Heart left ventricle (tissue), 16 donors: Measurements from ENCODE around the gene UBE2H. TPM values are rescaled to one million over a fixed set of nuclear protein-coding genes. Genes with fewer than 3 reads are reported as not detected.
"Not testable (repeated sequence)": the region's sequence is repeated elsewhere in the genome, so short reads cannot be mapped to it uniquely, and the experiment has no call there.

Experiments
- ATAC-seq, 4 donors: fragments of 200-7000 bp; cut with Tn5 transposase; one replicate each; pipeline ENCODE4 v1.9.1; 2020 to 2022; ENCODE audit warnings: moderate library complexity in 4 of 4, mild to moderate bottlenecking in 3 of 4, moderate number of reproducible peaks in 1 of 4
- DNase-seq, 5 donors: peaks; one replicate each; pipeline ENCODE4 v3.0.0-alpha.2; 2020
- H3K27ac ChIP-seq, 12 donors: fragments of 200-600 bp; sonication (generic) in 4 of 12; one replicate each; pipeline versions ENCODE4 v1.5.0 to v1.8.0; 2016 to 2022; ENCODE audit warnings: mild to moderate bottlenecking in 2 of 12
- H3K27me3 ChIP-seq, 9 donors: fragments of 200-600 bp; sonication (generic) in 2 of 9; one replicate each; pipeline versions ENCODE4 v1.5.1 to v1.8.0; 2016 to 2022; ENCODE audit warnings: mild to moderate bottlenecking in 3 of 9
- H3K36me3 ChIP-seq, 9 donors: fragments of 200-600 bp; sonication (generic) in 2 of 9; one replicate each; pipeline versions ENCODE4 v1.5.0 to v1.8.0; 2018 to 2022; ENCODE audit warnings: mild to moderate bottlenecking in 2 of 9
- H3K4me1 ChIP-seq, 12 donors: fragments of 200-600 bp; sonication (generic) in 4 of 12; one replicate each; pipeline versions ENCODE4 v1.5.0 to v1.8.0; 2016 to 2022; ENCODE audit warnings: mild to moderate bottlenecking in 3 of 12
- H3K4me3 ChIP-seq, 12 donors: fragments of 200-600 bp; sonication (generic) in 4 of 12; one replicate each; pipeline versions ENCODE4 v1.5.0 to v1.8.0; 2017 to 2022; ENCODE audit warnings: mild to moderate bottlenecking in 9 of 12, moderate library complexity in 4 of 12
- H3K9me3 ChIP-seq, 12 donors: fragments of 200-600 bp; sonication (generic) in 4 of 12; one replicate each; pipeline versions ENCODE4 v1.5.0 to v1.8.0; 2016 to 2022; ENCODE audit warnings: mild to moderate bottlenecking in 1 of 12
- CTCF ChIP-seq, 12 donors: fragments of 200-600 bp; sonication (generic) in 4 of 12; IDR thresholded peaks; one replicate each; pipeline versions ENCODE4 v1.5.0 to v1.8.0; 2018 to 2022; ENCODE audit warnings: antibody characterized with exemption in 12 of 12, mild to moderate bottlenecking in 5 of 12
- POLR2A ChIP-seq, 2 donors: fragments of 450-650 bp; IDR thresholded peaks; one replicate each; pipeline ENCODE4 v1.6.1; 2017; ENCODE audit warnings: antibody characterized with exemption in 2 of 2, mild to moderate bottlenecking in 2 of 2, moderate library complexity in 2 of 2
- WGBS, 4 donors: extraction: QIAGEN DNeasy Blood & Tissue Kit in 2 of 4; methylation state at CpG; one replicate each; pipeline versions ENCODE4 v1.1.5 to v1.1.7; 2013 to 2018; 5-methylcytosine and 5-hydroxymethylcytosine counted together
- intact Hi-C, 10 donors: fragments of 100-400 bp; cut with DNase I; formaldehyde crosslinking; loops; one replicate each; pipeline versions ENCODE4 v1.11.1 to v1.14.2; 2022
- polyA plus RNA-seq, 2 donors: library from polyadenylated mRNA; stranded (reverse); fragments of 200-250 nt; gene quantifications; one replicate each; pipeline ENCODE4 v1.2.3, GENCODE V29; 2013
- total RNA-seq, 9 donors: library from RNA; depleted of rRNA in 2 of 9; stranded (reverse); fragments of >200 nt in 2 of 9; fragmentation: NEBNext Ultra II Directional in 3 of 9; extraction: Animal tissue kit (Norgen Biotek cat#: 25700) in 3 of 9; gene quantifications; one replicate each; pipeline versions ENCODE4 v1.1.0 to v1.2.4, GENCODE V29; 2016 to 2023
- donor health status: ischemic (EF 13 %, LVEDD 7.1; RV severe dilation, severe dysfunction).
- donor health status: healthy with polysubstance abuse.
- donor health status: DM: no; HTN: yes; CAD: no.
- donor health status: DM: no; HTN: no; CAD: no.
- donor health status: ischemic (EF 25% LVEDD 6.9; RV normal size, moderate dysfunction).
- donor health status: ischemic (EF 25% LVEDD 5.7; RV mildly dilated, moderate dysfunction).
- donor health status: healthy.
- donor health status: DM: yes; HTN: yes; CAD: no.
- donor health status: ischemic (EF 35%, LVEDD 5.7; RV mildly dilated, moderate dysfunction).
- donor health status: nonischemic (EF 11% LVEDD 7.7; RV severe dilation, severe dysfunction).
- donor health status: DM: yes; HTN: yes; CAD: no.
- donor health status: PGD.
- donor health status: ischemic (EF 29% LVEDD 5.4; RV normal size, mild dysfunction).
- donor health status: nonischemic (EF 23%, LVEDD 6.1; RV moderate dilation, normal function).

The UBE2H gene
- total and polyA plus RNA-seq, 11 donors = 46.5 to 219 (median 112) TPM

DNA sequence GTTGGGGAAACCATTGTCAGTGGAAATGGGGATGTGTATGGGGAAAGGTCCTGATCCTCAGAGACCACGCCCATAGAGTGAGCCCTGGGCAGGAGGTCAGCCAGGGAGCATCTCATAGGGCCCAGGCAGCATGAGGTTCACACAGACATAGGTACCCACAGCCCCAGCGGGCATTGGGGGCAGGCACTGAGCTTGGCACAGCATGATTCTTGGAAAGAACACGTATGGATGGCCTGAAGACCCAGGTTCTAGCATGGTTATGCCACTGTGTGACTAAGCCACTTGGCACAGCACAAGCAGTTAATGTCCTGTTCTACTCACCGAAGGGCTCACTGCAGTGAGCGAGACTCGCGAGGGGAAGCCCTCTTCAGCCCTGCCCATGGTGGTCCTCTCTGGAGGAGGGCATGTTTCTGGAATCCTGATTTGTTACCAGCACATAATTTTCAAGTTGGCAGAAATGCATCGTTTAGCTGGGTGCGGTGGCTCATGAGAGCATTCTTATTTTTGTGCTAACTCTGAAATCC is 125.2 kb downstream of the UBE2H start:
- WGBS, 4 donors = 86 to 92% (median 89%) methylated on average over 8 to 9 of the region's 9 CpGs
- Histone ChIP-seq H3K27me3 (no peaks in the 10 kb centered on the region), H3K9me3 (no peaks in the 10 kb centered on the region), H3K4me3 (no peak overlapping the region), H3K36me3 (peaks cover 0 to 4% (median 0%) of the 10 kb centered on the region in 9 donors), H3K4me1 (peaks cover 2 to 52% (median 40%) of the 10 kb centered on the region in 12 donors), H3K27ac (no peak overlapping the region)
- DNase-seq = no peak
- intact Hi-C loops = loop anchor here in 8 of 10 donors (5.0 to 10.0 kb wide), 11 partner anchors 93 to 613 kb away; partner anchors contain the start of gene UBE2H (in 1 of the 8)
- TF ChIP-seq POLR2A (IDR thresholded peaks at IDR 0.05) = no peak
- no peak for TF ChIP-seq CTCF (IDR thresholded peaks at IDR 0.05)
- no peak for ATAC-seq

DNA sequence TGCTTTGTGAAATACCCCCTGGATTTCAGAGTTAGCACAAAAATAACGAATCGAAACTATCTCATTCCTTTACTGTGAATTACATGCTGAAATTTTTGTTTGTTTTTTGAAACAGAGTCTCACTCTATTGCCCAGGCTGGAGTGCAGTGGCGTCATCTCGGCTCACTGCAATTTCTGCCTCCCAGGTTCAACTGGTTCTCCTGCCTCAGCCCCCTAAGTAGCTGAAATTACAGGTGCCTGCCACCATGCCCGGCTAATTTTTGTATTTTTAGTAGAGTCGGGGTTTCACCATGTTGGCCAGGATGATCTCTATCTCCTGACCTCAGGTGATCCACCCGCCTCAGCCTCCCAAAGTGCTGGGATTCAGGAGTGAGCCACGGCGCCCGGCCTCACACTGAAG is 125.9 kb downstream of the UBE2H start:
- not testable (repeated sequence) for ATAC-seq
- intact Hi-C loops = loop anchor here in 8 of 10 donors (5.0 to 10.0 kb wide), 11 partner anchors 92 to 612 kb away; partner anchors contain the start of gene UBE2H (in 1 of the 8)
- WGBS, 4 donors = 81 to 84% (median 83%) methylated on average over 10 of the region's 10 CpGs

GRCh38 chr7:129825209-129825970 is 127.4 kb downstream of the UBE2H start:
- H3K27me3 ChIP-seq = no peaks in the 10 kb centered on the region
- no peaks in the 10 kb centered on the region for H3K9me3 ChIP-seq
- H3K4me1 ChIP-seq = peaks cover 0 to 37% (median 21%) of the 10 kb centered on the region in 12 donors
- intact Hi-C loops = loop anchor here in 9 of 10 donors (1.0 to 10.0 kb wide), 13 partner anchors 91 to 611 kb away; partner anchors contain the start of gene UBE2H (in 1 of the 9)
- WGBS, 4 donors = 0 to 1% (median 1%) methylated on average over 25 to 52 of the region's 52 CpGs
- peak overlapping the region; percentile 48 to 76 (median 59) for H3K4me3 ChIP-seq
- DNase-seq (peak; percentile 87 to 95 (median 90)), ATAC-seq (peak; percentile 61 to 88 (median 82))
- no peaks in the 10 kb centered on the region for H3K36me3 ChIP-seq
- peak overlapping the region in 6 of 12 donors; percentile 3 to 69 (median 48) for H3K27ac ChIP-seq
- TF ChIP-seq POLR2A (IDR thresholded peaks at IDR 0.05) (peak in 1 of 2 donors; percentile 9), CTCF (IDR thresholded peaks at IDR 0.05) (peak; percentile 89 to 100 (median 95))

More for the DNA sequence above, 125.9 kb downstream of the UBE2H start:
- H3K4me3 ChIP-seq, H3K27ac ChIP-seq, H3K9me3 ChIP-seq, H3K36me3 ChIP-seq, H3K27me3 ChIP-seq, DNase-seq: not testable (repeated sequence)
- H3K4me1 ChIP-seq = peaks cover 2 to 47% (median 34%) of the 10 kb centered on the region in 12 donors

DNA sequence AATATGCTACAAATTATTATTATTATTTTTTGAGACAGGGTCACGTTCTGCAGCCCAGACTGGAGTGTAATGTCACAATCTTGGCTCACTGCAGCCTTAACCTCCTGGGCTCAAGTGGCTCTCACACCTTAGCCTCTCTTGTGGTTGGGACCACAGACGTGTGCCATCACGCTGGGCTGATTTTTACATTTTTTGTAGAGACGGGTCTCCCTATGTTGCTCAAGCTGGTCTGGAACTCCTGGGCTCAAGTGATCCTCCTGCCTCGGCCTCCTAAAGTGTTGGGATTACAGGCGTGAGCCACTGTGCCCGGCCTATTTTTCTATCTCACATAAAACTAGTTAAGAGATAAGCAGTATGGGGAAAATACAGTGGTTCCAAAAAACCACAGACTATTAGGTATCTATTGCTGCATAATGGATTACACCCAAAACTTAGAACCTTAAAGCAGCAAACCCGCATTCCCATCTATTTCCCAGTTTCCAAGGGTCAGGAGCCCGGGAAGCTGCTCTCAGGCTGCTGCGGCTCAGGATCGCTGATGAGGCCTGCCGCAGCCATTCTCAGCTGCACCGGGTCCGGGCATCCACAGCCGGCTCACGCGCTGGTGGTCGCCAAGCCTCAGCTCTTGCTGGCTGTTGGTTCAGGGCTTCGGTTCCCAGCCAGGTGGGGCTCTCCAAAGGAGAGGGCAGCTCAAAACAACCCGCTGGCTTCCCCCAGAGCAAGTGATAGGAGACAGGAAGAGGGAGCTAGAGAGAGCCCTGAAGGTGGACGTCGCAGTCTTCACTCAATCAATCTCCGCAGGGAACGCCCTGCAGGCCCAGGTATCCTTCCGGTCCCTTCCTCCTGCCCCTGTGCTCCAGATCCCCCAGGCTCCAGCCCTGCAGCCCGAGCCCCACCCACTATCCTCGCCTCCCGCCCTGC is 128.2 kb downstream of the UBE2H start:
- peak overlapping the region; percentile 48 to 76 (median 59) for H3K4me3 ChIP-seq
- H3K36me3 ChIP-seq = no peaks in the 10 kb centered on the region
- peak in 3 of 4 donors; percentile 30 to 39 (median 36) for ATAC-seq
- no peaks in the 10 kb centered on the region for H3K27me3 ChIP-seq
- WGBS, 4 donors = 35 to 48% (median 38%) methylated on average over 18 to 28 of the region's 28 CpGs
- no peak for TF ChIP-seq POLR2A (IDR thresholded peaks at IDR 0.05)
- TF ChIP-seq CTCF (IDR thresholded peaks at IDR 0.05) = peak in 5 of 12 donors; percentile 12 to 38 (median 26)
- intact Hi-C loops = loop anchor here (1.0 to 10.0 kb wide), 13 partner anchors 90 to 610 kb away; partner anchors contain the start of gene UBE2H (in 1 of the 10)
- no peaks in the 10 kb centered on the region for H3K9me3 ChIP-seq
- H3K4me1 ChIP-seq = peaks cover 0 to 29% (median 13%) of the 10 kb centered on the region in 12 donors
- DNase-seq = no peak
- H3K27ac ChIP-seq = peak overlapping the region in 4 of 12 donors; percentile 3 to 69 (median 52)

DNA sequence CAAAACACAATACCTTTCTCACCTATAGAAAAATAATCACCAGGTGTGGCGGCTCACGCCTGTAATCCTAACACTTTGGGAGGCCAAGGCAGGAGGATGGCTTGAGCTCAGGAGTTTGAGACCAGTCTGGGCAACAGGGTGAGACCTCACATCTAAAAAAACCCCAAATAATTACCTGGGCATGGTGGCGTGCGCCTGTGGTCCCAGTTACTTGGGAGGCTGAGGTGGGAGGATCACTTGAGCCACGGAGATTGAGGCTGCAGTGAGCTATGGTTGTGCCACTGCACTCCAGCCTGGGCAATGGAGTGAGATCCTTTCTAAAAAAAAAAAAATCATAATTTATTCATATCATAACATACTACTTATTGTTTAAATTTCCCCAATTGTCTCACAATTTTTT is 129.6 kb downstream of the UBE2H start:
- peaks cover 0 to 24% (median 12%) of the 10 kb centered on the region in 12 donors for H3K4me1 ChIP-seq
- not testable (repeated sequence) for DNase-seq, H3K27ac ChIP-seq, ATAC-seq, H3K9me3 ChIP-seq, H3K4me3 ChIP-seq, H3K27me3 ChIP-seq, H3K36me3 ChIP-seq
- intact Hi-C loops = loop anchor here in 5 of 10 donors (5.0 to 10.0 kb wide), 5 partner anchors 88 to 608 kb away; no protein-coding TSS in a partner anchor
- WGBS, 4 donors = 96 to 99% (median 98%) methylated on average over 5 of the region's 5 CpGs
